Measurements from ENCODE around the gene WWC2.

- TF ChIP-seq CTCF (IDR thresholded peaks at IDR 0.05; ENCODE audit: low read depth, low read length) (peak; percentile 48), EZH2phosphoT487 (IDR thresholded peaks at IDR 0.05; ENCODE audit: low read depth) (no peak)
Observed at GRCh38 chr4:183353557-183353956, 254.5 kb downstream of the WWC2 start.
